HEK293 (cell line): Measurements from ENCODE around the gene MTA1.

Experiments
- CTCF ChIA-PET: fragments of 350-600 bp; formaldehyde crosslinking; extraction: SDS; loops from one replicate; lab custom pipeline; 2021; ENCODE audit warnings: antibody characterized with exemption; lab: Yijun Ruan, JAX
- POLR2A ChIA-PET: fragments of 300-600 bp; formaldehyde crosslinking; extraction: SDS; loops from one replicate; lab custom pipeline; 2020; ENCODE audit warnings: antibody characterized with exemption, inconsistent platforms; lab: Yijun Ruan, JAX
- H3K27ac ChIP-seq: fragments of 200-500 bp; sonication (Bioruptor generic); 2 replicates; pipeline ENCODE4 v1.5.1; 2014; ENCODE audit warnings: low read depth, low read length, control low read depth, inconsistent platforms; ENCODE audit errors: extremely low read depth
- H3K36me3 ChIP-seq, 2 experiments: fragments of 200-500 bp in 1 of 2; sonication (Bioruptor generic) in 1 of 2; 1 replicate in 1 of 2; 2 replicates in 1 of 2; pipeline ENCODE4 v1.5.1; 2014 to 2017; ENCODE audit warnings: inconsistent platforms in 2 of 2, low read length in 2 of 2; ENCODE audit not compliant: control insufficient read depth in 2 of 2, insufficient read depth in 1 of 2
- H3K4me1 ChIP-seq: fragments of 200-500 bp; sonication (Bioruptor generic); 2 replicates; pipeline ENCODE4 v1.5.1; 2014; ENCODE audit warnings: mild to moderate bottlenecking, low read length, inconsistent platforms; ENCODE audit not compliant: control insufficient read depth, insufficient read depth
- H3K4me3 ChIP-seq: 2 replicates; pipeline ENCODE4 v1.5.1; 2011; ENCODE audit warnings: low read depth, mild to moderate bottlenecking, control low read depth, low read length, moderate library complexity
- H3K9me3 ChIP-seq: fragments of 200-500 bp; sonication (Bioruptor generic); 2 replicates; pipeline ENCODE4 v1.5.1; 2014; ENCODE audit warnings: low read depth, low read length, inconsistent platforms; ENCODE audit not compliant: control insufficient read depth, insufficient read depth
- BCL11A ChIP-seq: fragments of 450-650 bp; formaldehyde crosslinking; IDR thresholded peaks from 2 replicates; pipeline ENCODE4 v1.5.1; 2016; ENCODE audit warnings: low read depth, missing biosample characterization, missing genetic modification characterization
- PRDM1 ChIP-seq: fragments of 450-650 bp; formaldehyde crosslinking; IDR thresholded peaks from 2 replicates; pipeline ENCODE4; 2016; ENCODE audit warnings: missing biosample characterization, missing genetic modification characterization
- PRDM4 ChIP-seq: fragments of 450-650 bp; formaldehyde crosslinking; IDR thresholded peaks from 2 replicates; pipeline ENCODE4 v1.5.1; 2017; ENCODE audit warnings: missing biosample characterization, missing genetic modification characterization
- RBAK ChIP-seq: fragments of 450-650 bp; formaldehyde crosslinking; IDR thresholded peaks from 2 replicates; pipeline ENCODE4 v1.5.1; 2016; ENCODE audit warnings: missing biosample characterization, missing genetic modification characterization
- SETDB1 ChIP-seq: IDR thresholded peaks from one replicate; pipeline ENCODE4 v1.6.1; 2017; ENCODE audit warnings: mild to moderate bottlenecking, low read length, moderate library complexity, mixed read lengths; ENCODE audit not compliant: insufficient read length
- ZBTB11 ChIP-seq: fragments of 450-650 bp; formaldehyde crosslinking; conservative IDR thresholded peaks from 2 replicates; pipeline ENCODE4 v1.5.1; 2016; ENCODE audit warnings: low read depth, missing biosample characterization, missing genetic modification characterization
- ZBTB44 ChIP-seq: fragments of 450-650 bp; IDR thresholded peaks from 2 replicates; pipeline ENCODE4 v1.5.1; 2018; ENCODE audit warnings: missing biosample characterization, mild to moderate bottlenecking, missing genetic modification characterization
- ZNF132 ChIP-seq: fragments of 450-650 bp; formaldehyde crosslinking; IDR thresholded peaks from 2 replicates; pipeline ENCODE4 v1.5.1; 2017; ENCODE audit warnings: missing biosample characterization, missing genetic modification characterization, borderline replicate concordance
- ZNF140 ChIP-seq: fragments of 450-650 bp; formaldehyde crosslinking; IDR thresholded peaks from 2 replicates; pipeline ENCODE4 v1.5.1; 2016; ENCODE audit warnings: missing biosample characterization, missing genetic modification characterization
- ZNF157 ChIP-seq: fragments of 450-650 bp; formaldehyde crosslinking; IDR thresholded peaks from 2 replicates; pipeline ENCODE4 v1.5.1; 2016; ENCODE audit warnings: missing biosample characterization, missing genetic modification characterization
- ZNF175 ChIP-seq: fragments of 450-650 bp; formaldehyde crosslinking; IDR thresholded peaks from 2 replicates; pipeline ENCODE4 v1.5.1; 2016; ENCODE audit warnings: missing biosample characterization, missing genetic modification characterization
- ZNF18 ChIP-seq: fragments of 450-650 bp; formaldehyde crosslinking; IDR thresholded peaks from 2 replicates; pipeline ENCODE4 v1.5.1; 2016; ENCODE audit warnings: missing biosample characterization, missing genetic modification characterization
- ZNF302 ChIP-seq: fragments of 450-650 bp; formaldehyde crosslinking; IDR thresholded peaks from 2 replicates; pipeline ENCODE4 v1.5.1; 2016; ENCODE audit warnings: missing biosample characterization, missing genetic modification characterization, low read depth
- ZNF423 ChIP-seq: fragments of 450-650 bp; formaldehyde crosslinking; IDR thresholded peaks from 2 replicates; pipeline ENCODE4 v1.5.1; 2016; ENCODE audit warnings: missing biosample characterization, missing genetic modification characterization
- ZNF473 ChIP-seq: fragments of 450-650 bp; formaldehyde crosslinking; IDR thresholded peaks from 2 replicates; pipeline ENCODE4 v1.5.1; 2017; ENCODE audit warnings: missing biosample characterization, missing genetic modification characterization
- ZNF600 ChIP-seq: fragments of 450-650 bp; formaldehyde crosslinking; IDR thresholded peaks from 2 replicates; pipeline ENCODE4 v1.5.1; 2016; ENCODE audit warnings: missing biosample characterization, missing genetic modification characterization
- ZNF610 ChIP-seq: fragments of 450-650 bp; formaldehyde crosslinking; IDR thresholded peaks from 2 replicates; pipeline ENCODE4 v1.5.1; 2016; ENCODE audit warnings: missing biosample characterization, missing genetic modification characterization, borderline replicate concordance
- ZNF837 ChIP-seq: fragments of 450-650 bp; formaldehyde crosslinking; IDR thresholded peaks from 2 replicates; pipeline ENCODE4 v1.5.1; 2016; ENCODE audit warnings: missing biosample characterization, missing genetic modification characterization
- ZSCAN5A ChIP-seq: fragments of 450-650 bp; formaldehyde crosslinking; IDR thresholded peaks from 2 replicates; pipeline ENCODE4 v1.5.1; 2016; ENCODE audit warnings: missing biosample characterization, missing genetic modification characterization
- TF ChIP-seq, protein P1 (sequence below): fragments of 450-650 bp; formaldehyde crosslinking; IDR thresholded peaks from 2 replicates; pipeline ENCODE4 v1.5.0; 2017; ENCODE audit warnings: missing biosample characterization, missing genetic modification characterization, borderline replicate concordance
- TF ChIP-seq, protein P2 (sequence below): fragments of 450-650 bp; formaldehyde crosslinking; IDR thresholded peaks from 2 replicates; pipeline ENCODE4 v1.5.1; 2016; ENCODE audit warnings: missing biosample characterization, missing genetic modification characterization

MTA1 gene

DNA sequence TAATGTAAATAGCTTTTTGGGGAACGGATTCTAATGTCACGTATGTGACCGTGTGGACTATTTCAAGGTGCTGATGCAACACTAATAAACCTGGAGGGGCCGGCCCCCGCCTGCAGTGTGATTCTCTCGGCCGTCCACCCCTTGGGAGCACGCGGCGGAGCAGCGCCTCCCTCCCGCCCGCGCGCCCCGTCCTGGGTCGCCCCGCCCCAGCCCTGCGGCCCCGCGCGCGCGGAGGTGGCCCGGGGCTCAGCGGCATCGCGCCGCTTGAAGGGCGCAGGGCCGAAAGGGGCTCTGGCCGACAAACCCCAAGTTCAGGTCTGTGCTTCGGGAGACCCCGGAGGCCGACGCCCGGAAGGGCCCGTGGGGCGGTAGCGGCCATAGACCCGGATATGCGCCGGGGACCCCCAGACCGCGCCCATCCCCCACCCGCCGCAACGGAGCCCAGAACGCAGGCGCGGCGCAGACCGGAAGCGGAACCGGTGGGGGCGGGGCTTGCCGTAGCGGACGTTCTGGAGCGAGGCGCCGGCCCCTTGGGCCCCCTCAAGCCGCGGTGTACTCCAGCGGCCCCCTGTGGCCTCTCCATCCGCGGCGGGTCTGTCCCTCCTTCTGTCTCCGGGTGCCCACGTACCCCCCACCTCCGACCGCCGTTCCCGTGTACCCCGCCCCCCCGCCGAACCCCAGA lies 21.4 kb upstream of the MTA1 start, which contains the start of gene TEX22:
Gene TEX22, plus strand, starts transcription at position 495 of the 682 bp plus-strand sequence. CDS start 803 bp downstream, outside the sequence.
- H3K9me3 ChIP-seq, result no peaks in the 10 kb centered on the region
- H3K4me3 ChIP-seq, result peak within 1 kb of the TSS; percentile 67
- ChIA-PET POLR2A (interaction anchor here (1.0 kb wide), 1 partner anchor 13 kb away, joined by 3 read pairs; no protein-coding TSS in a partner anchor), CTCF (interaction anchor here (0.6 to 0.7 kb wide), 3 partner anchors 13 to 352 kb away, joined by 3 to 4 read pairs (median 3); no protein-coding TSS in a partner anchor)
- H3K4me1 ChIP-seq, result no peaks in the 10 kb centered on the region
- H3K27ac ChIP-seq, result peak within 1 kb of the TSS; percentile 79; the same call in 1 of the 2 replicates
- H3K36me3 ChIP-seq, result peaks cover 0 to 21% of the 10 kb centered on the region in 2 experiments; a peak in 2 of 3 replicates
- TF ChIP-seq SETDB1, result no peak
- TF ChIP-seq ZBTB44 (tag by site-specific recombination), result peak; percentile 47; the same call in 1 of the 2 replicates
- TF ChIP-seq, protein P1, sequence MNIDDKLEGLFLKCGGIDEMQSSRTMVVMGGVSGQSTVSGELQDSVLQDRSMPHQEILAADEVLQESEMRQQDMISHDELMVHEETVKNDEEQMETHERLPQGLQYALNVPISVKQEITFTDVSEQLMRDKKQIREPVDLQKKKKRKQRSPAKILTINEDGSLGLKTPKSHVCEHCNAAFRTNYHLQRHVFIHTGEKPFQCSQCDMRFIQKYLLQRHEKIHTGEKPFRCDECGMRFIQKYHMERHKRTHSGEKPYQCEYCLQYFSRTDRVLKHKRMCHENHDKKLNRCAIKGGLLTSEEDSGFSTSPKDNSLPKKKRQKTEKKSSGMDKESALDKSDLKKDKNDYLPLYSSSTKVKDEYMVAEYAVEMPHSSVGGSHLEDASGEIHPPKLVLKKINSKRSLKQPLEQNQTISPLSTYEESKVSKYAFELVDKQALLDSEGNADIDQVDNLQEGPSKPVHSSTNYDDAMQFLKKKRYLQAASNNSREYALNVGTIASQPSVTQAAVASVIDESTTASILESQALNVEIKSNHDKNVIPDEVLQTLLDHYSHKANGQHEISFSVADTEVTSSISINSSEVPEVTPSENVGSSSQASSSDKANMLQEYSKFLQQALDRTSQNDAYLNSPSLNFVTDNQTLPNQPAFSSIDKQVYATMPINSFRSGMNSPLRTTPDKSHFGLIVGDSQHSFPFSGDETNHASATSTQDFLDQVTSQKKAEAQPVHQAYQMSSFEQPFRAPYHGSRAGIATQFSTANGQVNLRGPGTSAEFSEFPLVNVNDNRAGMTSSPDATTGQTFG (tag by site-specific recombination), result no peak
- no peak for TF ChIP-seq PRDM1 (tag by site-specific recombination)
- TF ChIP-seq BCL11A (tag by site-specific recombination), result no peak
- no peak for TF ChIP-seq ZNF157 (tag by site-specific recombination)
- TF ChIP-seq ZNF837, result no peak
- TF ChIP-seq PRDM4, result no peak
- no peak for TF ChIP-seq ZNF473 (tag by site-specific recombination)
- TF ChIP-seq ZNF132 (tag by site-specific recombination), result no peak
- TF ChIP-seq ZNF302 (tag by site-specific recombination), result no peak
- peak; percentile 94 for TF ChIP-seq ZBTB11
- 0 out of 2 replicates have a peak, but pooled peaks have one; percentile 18 for TF ChIP-seq ZNF423 (tag by site-specific recombination)
- TF ChIP-seq ZSCAN5A, result peak; percentile 42; the same call in 1 of the 2 replicates
- TF ChIP-seq, protein P2, sequence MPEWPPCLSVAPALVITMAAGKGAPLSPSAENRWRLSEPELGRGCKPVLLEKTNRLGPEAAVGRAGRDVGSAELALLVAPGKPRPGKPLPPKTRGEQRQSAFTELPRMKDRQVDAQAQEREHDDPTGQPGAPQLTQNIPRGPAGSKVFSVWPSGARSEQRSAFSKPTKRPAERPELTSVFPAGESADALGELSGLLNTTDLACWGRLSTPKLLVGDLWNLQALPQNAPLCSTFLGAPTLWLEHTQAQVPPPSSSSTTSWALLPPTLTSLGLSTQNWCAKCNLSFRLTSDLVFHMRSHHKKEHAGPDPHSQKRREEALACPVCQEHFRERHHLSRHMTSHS (tag by site-specific recombination), result no peak
- no peak for TF ChIP-seq ZNF18 (tag by site-specific recombination)
- TF ChIP-seq RBAK (tag by site-specific recombination), result no peak
- TF ChIP-seq ZNF600 (tag by site-specific recombination), result peak; percentile 82
- 0 out of 2 replicates have a peak, but pooled peaks have one; percentile 13 for TF ChIP-seq ZNF610 (tag by site-specific recombination)
- TF ChIP-seq ZNF175 (tag by site-specific recombination), result no peak
- TF ChIP-seq ZNF140, result no peak
